Dendritic cell treated with granulocyte-macrophage colony-stimulating factor and Interleukin-4, amounts not matched to agents 40 ng/mL and 50 ng/mL, for 4 days (primary cell): ENCODE measurements around the gene SRP72.
A peak's percentile ranks its signal among the peaks of the same experiment; 100 is the strongest.

Source experiments
- H3K27ac Mint-ChIP-seq: one replicate; pipeline ENCODE4 v1.8.0; 2022; ENCODE audit warnings: mild to moderate bottlenecking, mixed read lengths
- H3K27me3 Mint-ChIP-seq: one replicate; pipeline ENCODE4 v1.8.0; 2022; ENCODE audit warnings: mild to moderate bottlenecking, mixed read lengths
- H3K36me3 Mint-ChIP-seq: one replicate; pipeline ENCODE4 v1.8.0; 2022; ENCODE audit warnings: low read depth, mixed read lengths
- H3K4me1 Mint-ChIP-seq: one replicate; pipeline ENCODE4 v1.8.0; 2022; ENCODE audit warnings: low read depth, mixed read lengths
- H3K4me3 Mint-ChIP-seq: one replicate; pipeline ENCODE4 v1.8.0; 2022; ENCODE audit warnings: mild to moderate bottlenecking, moderate library complexity, mixed read lengths
- H3K9me3 Mint-ChIP-seq: one replicate; pipeline ENCODE4 v1.8.0; 2022; ENCODE audit warnings: mixed read lengths
- intact Hi-C: fragments of 100-400 bp; cut with micrococcal nuclease; formaldehyde crosslinking; loops from one replicate; pipeline ENCODE4 v1.15.0; 2022

SRP72 gene

DNA sequence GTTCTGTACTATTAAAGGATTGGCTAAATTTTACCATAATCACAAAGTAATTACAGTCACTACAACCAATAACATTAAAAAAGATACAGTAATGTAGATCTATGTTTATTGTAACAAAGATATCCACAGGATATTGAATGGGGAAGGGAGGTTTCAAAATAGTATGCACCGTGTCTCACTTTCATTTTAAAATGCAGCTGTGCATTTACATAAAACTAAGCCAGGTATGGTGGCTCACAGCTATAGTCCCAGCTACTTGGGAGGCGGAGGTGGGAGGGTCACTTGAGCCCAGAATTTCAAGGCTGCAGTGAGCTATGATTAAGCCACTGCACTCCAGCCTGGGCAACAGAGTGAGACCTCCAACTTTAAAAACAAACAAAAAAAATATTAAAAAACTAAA lies 8.5 kb downstream of the SRP72 start:
- H3K27ac Mint-ChIP-seq: no peak overlapping the region
- no peak overlapping the region for H3K4me3 Mint-ChIP-seq
- intact Hi-C loops: no loop called here
- H3K27me3 Mint-ChIP-seq: no peaks in the 10 kb centered on the region
- no peaks in the 10 kb centered on the region for H3K9me3 Mint-ChIP-seq
- no peaks in the 10 kb centered on the region for H3K4me1 Mint-ChIP-seq
- H3K36me3 Mint-ChIP-seq: peaks cover 95% of the 10 kb centered on the region

- Mint-ChIP-seq H3K27me3 (no peaks in the 10 kb centered on the region), H3K36me3 (peaks cover 98% of the 10 kb centered on the region), H3K9me3 (no peaks in the 10 kb centered on the region), H3K4me1 (no peaks in the 10 kb centered on the region), H3K4me3 (no peak overlapping the region), H3K27ac (no peak overlapping the region)
- intact Hi-C loops: no loop called here
Measured at GRCh38 chr4:56477192-56477702, 9.8 kb downstream of the SRP72 start.

- intact Hi-C loops: loop anchor here (10.0 kb wide), 1 partner anchor 606 kb away; no protein-coding TSS in a partner anchor
- H3K36me3 Mint-ChIP-seq: peaks cover 93% of the 10 kb centered on the region
- no peaks in the 10 kb centered on the region for H3K9me3 Mint-ChIP-seq
- H3K4me3 Mint-ChIP-seq: no peak overlapping the region
- no peaks in the 10 kb centered on the region for H3K27me3 Mint-ChIP-seq
- no peaks in the 10 kb centered on the region for H3K4me1 Mint-ChIP-seq
- H3K27ac Mint-ChIP-seq: no peak overlapping the region
Measured at GRCh38 chr4:56480691-56481090, 13.3 kb downstream of the SRP72 start.

- Mint-ChIP-seq H3K4me1 (no peaks in the 10 kb centered on the region), H3K9me3 (no peaks in the 10 kb centered on the region), H3K27me3 (no peaks in the 10 kb centered on the region), H3K36me3 (peaks cover 90% of the 10 kb centered on the region), H3K27ac (no peak overlapping the region), H3K4me3 (no peak overlapping the region)
- intact Hi-C loops: no loop called here
Measured at GRCh38 chr4:56496241-56496640, 28.8 kb downstream of the SRP72 start.

- intact Hi-C loops: no loop called here
- peaks cover 19% of the 10 kb centered on the region for H3K27me3 Mint-ChIP-seq
- H3K4me1 Mint-ChIP-seq: peaks cover 17% of the 10 kb centered on the region
- peaks cover 23% of the 10 kb centered on the region for H3K36me3 Mint-ChIP-seq
- H3K27ac Mint-ChIP-seq: peak within 1 kb of the TSS; percentile 17
- no peaks in the 10 kb centered on the region for H3K9me3 Mint-ChIP-seq
- peak within 1 kb of the TSS; percentile 82 for H3K4me3 Mint-ChIP-seq
Measured at GRCh38 chr4:56505269-56506130, 38.1 kb downstream of the SRP72 start, which contains the start of gene ARL9. ARL9 (plus strand) TSS chr4:56505791; CDS start chr4:56505863, 72 bp downstream.

DNA sequence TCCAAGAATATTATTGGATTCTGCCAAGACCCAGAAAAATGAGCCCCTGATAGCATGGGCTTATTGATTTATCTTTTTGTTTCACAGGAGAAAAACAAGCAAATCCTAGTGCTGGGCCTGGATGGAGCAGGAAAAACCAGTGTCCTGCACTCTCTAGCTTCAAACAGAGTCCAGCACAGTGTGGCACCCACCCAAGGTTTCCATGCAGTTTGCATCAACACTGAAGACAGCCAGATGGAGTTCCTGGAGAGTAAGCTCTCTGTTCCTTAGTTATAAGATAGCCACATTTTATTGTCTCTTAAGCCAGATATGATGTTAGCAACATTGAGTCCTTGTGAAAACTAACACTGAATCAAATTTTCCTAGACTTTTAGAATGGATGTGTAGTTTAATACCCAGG lies 43.7 kb downstream of the SRP72 start:
- peaks cover 5% of the 10 kb centered on the region for H3K4me1 Mint-ChIP-seq
- no peaks in the 10 kb centered on the region for H3K36me3 Mint-ChIP-seq
- H3K9me3 Mint-ChIP-seq: no peaks in the 10 kb centered on the region
- intact Hi-C loops: no loop called here
- H3K27ac Mint-ChIP-seq: no peak overlapping the region
- H3K27me3 Mint-ChIP-seq: peaks cover 12% of the 10 kb centered on the region
- H3K4me3 Mint-ChIP-seq: no peak overlapping the region

- Mint-ChIP-seq H3K27me3 (peaks cover 1% of the 10 kb centered on the region), H3K9me3 (no peaks in the 10 kb centered on the region), H3K27ac (no peak overlapping the region), H3K36me3 (no peaks in the 10 kb centered on the region), H3K4me3 (no peak overlapping the region), H3K4me1 (no peaks in the 10 kb centered on the region)
- intact Hi-C loops: no loop called here
Measured at GRCh38 chr4:56512166-56512565, 44.7 kb downstream of the SRP72 start.

DNA sequence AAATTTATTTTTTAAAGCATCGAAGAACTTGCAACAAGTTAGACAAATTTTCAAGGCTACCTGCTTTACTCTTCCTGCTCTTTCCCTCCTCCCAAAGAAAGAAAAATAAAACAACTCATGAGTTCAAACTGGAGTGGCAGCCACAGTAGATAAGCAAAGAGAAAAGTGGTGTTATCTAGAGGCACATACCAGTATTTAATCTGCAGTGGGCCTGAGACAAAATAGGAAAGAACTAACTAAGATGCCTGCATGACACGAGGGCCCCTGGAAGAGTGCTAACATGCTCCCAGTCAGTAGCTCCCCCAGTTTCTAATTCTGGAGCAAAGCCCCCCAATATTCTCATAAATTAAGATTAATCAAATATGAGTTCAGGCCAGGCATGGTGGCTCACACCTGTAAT lies 46.1 kb downstream of the SRP72 start:
- H3K4me1 Mint-ChIP-seq: no peaks in the 10 kb centered on the region
- no peaks in the 10 kb centered on the region for H3K9me3 Mint-ChIP-seq
- intact Hi-C loops: no loop called here
- no peak overlapping the region for H3K4me3 Mint-ChIP-seq
- no peaks in the 10 kb centered on the region for H3K36me3 Mint-ChIP-seq
- H3K27me3 Mint-ChIP-seq: no peaks in the 10 kb centered on the region
- no peak overlapping the region for H3K27ac Mint-ChIP-seq

- Mint-ChIP-seq H3K9me3 (no peaks in the 10 kb centered on the region), H3K4me3 (no peak overlapping the region), H3K4me1 (no peaks in the 10 kb centered on the region), H3K36me3 (no peaks in the 10 kb centered on the region), H3K27ac (no peak overlapping the region), H3K27me3 (peaks cover 4% of the 10 kb centered on the region)
- intact Hi-C loops: loop anchor here (10.0 kb wide), 1 partner anchor 374 kb away; the partner anchor contains the start of gene REST
Measured at GRCh38 chr4:56530269-56531148, 63.1 kb downstream of the SRP72 start.

DNA sequence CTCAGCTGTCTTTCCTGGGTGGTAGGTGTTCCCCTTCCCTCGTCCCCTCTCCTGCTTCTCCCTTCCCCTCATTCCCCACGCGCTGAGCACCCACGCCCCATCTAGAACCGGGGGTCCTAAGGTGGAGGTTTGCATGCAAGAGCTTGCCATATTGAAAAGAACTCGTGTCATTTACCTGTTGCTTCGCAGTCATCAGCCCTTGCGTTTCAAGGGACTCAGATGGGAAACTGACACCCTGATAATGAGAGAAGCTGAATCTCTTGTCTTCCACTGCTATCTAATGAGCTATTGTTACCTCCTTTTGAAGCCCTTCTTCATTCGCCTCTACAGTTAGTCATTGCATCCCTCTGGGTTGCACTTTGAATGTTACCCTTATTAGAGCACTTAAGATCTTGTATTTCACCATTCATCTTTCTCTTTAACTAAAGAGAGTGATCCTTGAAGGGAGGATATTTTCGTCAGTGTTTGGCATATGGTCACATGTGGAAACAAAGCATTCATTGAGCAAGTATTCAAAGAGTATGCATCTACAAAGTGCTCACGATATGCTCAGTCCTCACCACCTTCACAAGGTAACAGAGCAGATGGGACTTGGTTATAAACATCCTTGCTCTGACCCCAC lies 63.8 kb downstream of the SRP72 start:
- intact Hi-C loops: loop anchor here (10.0 kb wide), 1 partner anchor 374 kb away; the partner anchor contains the start of gene REST
- Mint-ChIP-seq H3K4me1 (no peaks in the 10 kb centered on the region), H3K36me3 (no peaks in the 10 kb centered on the region), H3K4me3 (no peak overlapping the region), H3K27me3 (peaks cover 4% of the 10 kb centered on the region), H3K9me3 (no peaks in the 10 kb centered on the region), H3K27ac (no peak overlapping the region)

DNA sequence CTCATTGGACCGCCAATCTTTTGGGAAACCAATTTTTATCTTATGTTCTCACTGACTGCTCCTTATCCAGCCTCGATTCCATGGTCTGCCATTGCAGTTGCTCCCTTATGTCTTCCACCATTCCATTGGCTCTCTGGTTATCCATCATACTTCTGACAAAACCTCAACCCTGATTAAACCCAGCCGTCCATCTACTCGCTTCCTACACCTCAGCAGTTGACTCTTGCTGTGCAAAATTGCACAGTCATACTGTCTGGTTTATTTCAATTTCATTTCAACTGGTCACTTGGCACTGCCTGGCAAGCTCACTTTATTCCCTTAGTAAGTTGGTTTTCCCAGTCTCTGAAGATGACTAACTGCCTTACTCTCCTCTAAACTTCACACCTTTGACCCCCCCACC lies 64.4 kb downstream of the SRP72 start:
- Mint-ChIP-seq H3K4me3 (no peak overlapping the region), H3K9me3 (no peaks in the 10 kb centered on the region), H3K4me1 (no peaks in the 10 kb centered on the region), H3K27ac (no peak overlapping the region), H3K36me3 (no peaks in the 10 kb centered on the region), H3K27me3 (peaks cover 4% of the 10 kb centered on the region)
- intact Hi-C loops: loop anchor here (10.0 kb wide), 1 partner anchor 373 kb away; the partner anchor contains the start of gene REST

GRCh38 chr4:56532239-56532638 lies 64.8 kb downstream of the SRP72 start:
- intact Hi-C loops: loop anchor here (10.0 kb wide), 1 partner anchor 373 kb away; the partner anchor contains the start of gene REST
- H3K4me1 Mint-ChIP-seq: no peaks in the 10 kb centered on the region
- H3K27me3 Mint-ChIP-seq: peaks cover 4% of the 10 kb centered on the region

DNA sequence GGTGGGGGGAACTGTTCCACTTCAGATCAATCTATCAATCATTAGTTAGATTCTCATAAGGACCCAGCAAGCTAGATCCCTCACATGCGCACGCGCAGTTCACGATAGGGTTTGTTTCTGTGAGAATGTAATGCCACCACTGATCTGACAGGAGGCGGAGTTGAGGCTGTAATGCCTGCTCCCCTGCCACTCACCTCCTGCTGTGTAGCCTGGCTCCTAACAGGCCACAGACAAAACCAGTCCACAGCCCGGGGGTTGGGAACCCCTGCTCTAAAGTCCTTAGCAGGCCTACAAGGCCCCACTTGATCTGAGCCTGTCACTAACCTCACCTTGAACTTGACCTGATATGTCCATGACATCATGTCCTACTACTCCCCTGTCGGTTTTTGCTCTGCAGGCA lies 68.5 kb downstream of the SRP72 start:
- Mint-ChIP-seq H3K36me3 (no peaks in the 10 kb centered on the region), H3K27me3 (peaks cover 3% of the 10 kb centered on the region), H3K4me3 (no peak overlapping the region), H3K4me1 (no peaks in the 10 kb centered on the region), H3K27ac (no peak overlapping the region), H3K9me3 (no peaks in the 10 kb centered on the region)
- intact Hi-C loops: loop anchor here (10.0 kb wide), 1 partner anchor 369 kb away; the partner anchor contains the start of gene REST

More at GRCh38 chr4:56532239-56532638, 64.8 kb downstream of the SRP72 start:
- Mint-ChIP-seq H3K27ac (no peak overlapping the region), H3K4me3 (no peak overlapping the region), H3K36me3 (no peaks in the 10 kb centered on the region), H3K9me3 (no peaks in the 10 kb centered on the region)
